ENCODE results near the gene SS18L1. TPM values are rescaled to one million over a fixed set of nuclear protein-coding genes. Genes with fewer than 3 reads are reported as not detected.

Gene SS18L1
- total RNA-seq, 1 experiment from 2014 or later: 29.0 TPM

DNA sequence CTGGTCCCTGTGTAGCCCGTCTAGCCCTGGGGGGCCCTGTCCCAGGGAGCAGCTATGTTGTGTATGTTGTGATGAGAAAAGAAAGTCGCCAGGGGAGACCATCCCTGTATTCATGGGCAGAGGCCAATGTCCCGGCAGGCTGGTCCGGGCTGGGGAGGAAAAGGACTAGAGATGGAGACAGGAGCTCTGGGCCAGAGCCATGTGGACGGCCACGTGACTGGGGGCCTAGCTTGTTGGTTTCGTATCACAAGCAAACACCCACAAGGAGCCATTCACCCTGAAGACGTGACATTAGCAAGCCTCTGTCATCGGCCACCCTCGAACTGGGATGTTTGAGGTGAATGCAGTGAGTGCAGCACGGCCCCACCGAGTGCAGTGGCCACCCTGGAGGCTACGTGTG, 79.4 kb downstream of the SS18L1 start:
- H3K9me2 ChIP-seq (ENCODE audit: insufficient read depth): no peaks in the 10 kb centered on the region
- POLR2A ChIA-PET (ENCODE audit: unreplicated experiment): no interaction called here
- peaks cover 87% of the 10 kb centered on the region for H3K27me3 ChIP-seq (ENCODE audit: insufficient read depth, low read depth)
- no peak overlapping the region for H2AFZ ChIP-seq
- peaks cover 9% of the 10 kb centered on the region for H3F3A ChIP-seq (ENCODE audit: insufficient read depth, low read depth)
- H3K9me3 ChIP-seq (ENCODE audit: insufficient read depth, low read depth): no peaks in the 10 kb centered on the region
- no peak for DNase-seq
- no peak overlapping the region for H3K4me3 ChIP-seq
- intact Hi-C loops (cut with micrococcal nuclease; ENCODE audit: unreplicated experiment): no loop called here
- CTCF ChIA-PET: no interaction called here
- no peaks in the 10 kb centered on the region for H3K36me3 ChIP-seq (ENCODE audit: low read depth)
- no TSS peak for BruUV-seq (replicated peaks)
- H4K20me1 ChIP-seq (ENCODE audit: insufficient read depth): 0 out of 2 replicates have a peak, but pooled peaks cover 4% of the 10 kb centered on the region
- no peak for TF ChIP-seq EZH2 (IDR thresholded peaks at IDR 0.05; ENCODE audit: low read depth)
- TF ChIP-seq, protein P1, sequence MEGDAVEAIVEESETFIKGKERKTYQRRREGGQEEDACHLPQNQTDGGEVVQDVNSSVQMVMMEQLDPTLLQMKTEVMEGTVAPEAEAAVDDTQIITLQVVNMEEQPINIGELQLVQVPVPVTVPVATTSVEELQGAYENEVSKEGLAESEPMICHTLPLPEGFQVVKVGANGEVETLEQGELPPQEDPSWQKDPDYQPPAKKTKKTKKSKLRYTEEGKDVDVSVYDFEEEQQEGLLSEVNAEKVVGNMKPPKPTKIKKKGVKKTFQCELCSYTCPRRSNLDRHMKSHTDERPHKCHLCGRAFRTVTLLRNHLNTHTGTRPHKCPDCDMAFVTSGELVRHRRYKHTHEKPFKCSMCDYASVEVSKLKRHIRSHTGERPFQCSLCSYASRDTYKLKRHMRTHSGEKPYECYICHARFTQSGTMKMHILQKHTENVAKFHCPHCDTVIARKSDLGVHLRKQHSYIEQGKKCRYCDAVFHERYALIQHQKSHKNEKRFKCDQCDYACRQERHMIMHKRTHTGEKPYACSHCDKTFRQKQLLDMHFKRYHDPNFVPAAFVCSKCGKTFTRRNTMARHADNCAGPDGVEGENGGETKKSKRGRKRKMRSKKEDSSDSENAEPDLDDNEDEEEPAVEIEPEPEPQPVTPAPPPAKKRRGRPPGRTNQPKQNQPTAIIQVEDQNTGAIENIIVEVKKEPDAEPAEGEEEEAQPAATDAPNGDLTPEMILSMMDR (conservative IDR thresholded peaks at IDR 0.05): no peak
- H3K4me1 ChIP-seq (replicated peaks; ENCODE audit: insufficient read depth): no peaks in the 10 kb centered on the region
- H3K79me2 ChIP-seq (ENCODE audit: low read depth): no peaks in the 10 kb centered on the region
- no peak overlapping the region for H3K4me2 ChIP-seq
- H3K27ac ChIP-seq: no peak overlapping the region

DNA sequence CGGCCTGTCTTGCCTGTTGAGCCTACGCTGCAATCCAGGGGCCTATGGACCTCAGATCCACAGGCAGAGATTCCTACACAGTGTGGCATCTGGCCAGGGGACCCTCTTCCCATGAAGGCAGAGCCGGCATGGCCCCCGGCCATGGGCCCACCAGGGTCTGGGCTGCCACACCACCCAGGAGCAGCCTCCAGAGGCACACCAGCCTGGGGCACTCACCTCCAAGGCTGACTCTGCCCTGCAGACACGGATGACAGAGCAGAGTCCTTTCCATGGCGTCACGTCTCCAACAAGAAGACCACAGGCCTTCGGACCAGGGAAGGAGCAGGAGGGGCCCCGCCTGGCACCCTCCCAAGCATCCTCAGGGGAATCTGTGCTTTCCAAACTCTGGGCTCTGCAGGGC, 80.0 kb downstream of the SS18L1 start:
- Histone ChIP-seq H4K20me1 (ENCODE audit: insufficient read depth) (0 out of 2 replicates have a peak, but pooled peaks cover 4% of the 10 kb centered on the region), H2AFZ (no peak overlapping the region), H3K27ac (no peak overlapping the region), H3K4me3 (no peak overlapping the region), H3K27me3 (ENCODE audit: insufficient read depth, low read depth) (peaks cover 81% of the 10 kb centered on the region), H3K9me3 (ENCODE audit: insufficient read depth, low read depth) (no peaks in the 10 kb centered on the region), H3F3A (ENCODE audit: insufficient read depth, low read depth) (peaks cover 9% of the 10 kb centered on the region), H3K4me1 (replicated peaks; ENCODE audit: insufficient read depth) (no peaks in the 10 kb centered on the region), H3K36me3 (ENCODE audit: low read depth) (no peaks in the 10 kb centered on the region), H3K4me2 (no peak overlapping the region), H3K79me2 (ENCODE audit: low read depth) (no peaks in the 10 kb centered on the region), H3K9me2 (ENCODE audit: insufficient read depth) (no peaks in the 10 kb centered on the region)
- CTCF ChIA-PET: no interaction called here
- intact Hi-C loops (cut with micrococcal nuclease; ENCODE audit: unreplicated experiment): no loop called here
- no peak for DNase-seq
- no TSS peak for BruUV-seq (replicated peaks)
- TF ChIP-seq, protein P1 (conservative IDR thresholded peaks at IDR 0.05): no peak
- no peak for TF ChIP-seq EZH2 (IDR thresholded peaks at IDR 0.05; ENCODE audit: low read depth)
- POLR2A ChIA-PET (ENCODE audit: unreplicated experiment): no interaction called here

DNA sequence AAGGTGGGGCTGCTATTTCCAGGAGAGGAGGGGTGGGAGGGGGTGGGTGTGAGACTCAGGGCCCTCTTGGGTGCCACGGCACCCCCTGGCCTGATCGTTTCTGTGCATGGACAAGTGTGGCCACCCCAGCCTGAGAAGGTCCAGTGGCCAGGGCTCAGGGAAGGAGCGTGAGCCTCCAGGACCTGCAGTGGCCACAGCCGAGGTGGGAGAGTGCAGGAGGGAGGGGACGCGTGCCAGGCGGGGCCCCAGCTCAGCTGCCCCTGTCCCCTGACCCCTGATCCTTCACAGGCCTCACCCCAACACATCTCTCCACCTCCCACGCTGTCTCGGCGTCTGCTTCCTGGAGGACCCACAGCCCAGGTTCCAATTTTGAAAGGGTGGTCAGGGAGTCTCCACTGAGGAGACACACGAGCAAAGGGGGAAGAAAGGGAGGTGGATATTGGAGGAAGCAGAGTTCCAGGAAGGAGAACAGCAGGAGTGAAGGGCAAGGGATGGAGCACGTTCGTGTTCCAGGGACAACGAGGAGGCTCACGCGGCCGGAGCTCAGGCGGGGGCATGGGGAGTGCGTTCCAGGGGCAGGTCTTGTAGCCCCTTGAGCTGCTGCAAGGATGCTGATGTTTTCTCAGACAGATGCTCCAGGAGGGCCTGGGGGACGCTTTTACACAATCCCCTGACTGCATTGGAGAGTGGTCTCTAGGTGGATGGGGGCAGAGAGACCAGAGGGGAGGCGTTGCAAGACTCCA, 80.7 kb downstream of the SS18L1 start:
- H3K4me1 ChIP-seq (replicated peaks; ENCODE audit: insufficient read depth): no peaks in the 10 kb centered on the region
- POLR2A ChIA-PET (ENCODE audit: unreplicated experiment): no interaction called here
- H3K4me3 ChIP-seq: no peak overlapping the region
- no peaks in the 10 kb centered on the region for H3K36me3 ChIP-seq (ENCODE audit: low read depth)
- intact Hi-C loops (cut with micrococcal nuclease; ENCODE audit: unreplicated experiment): no loop called here
- no peak overlapping the region for H2AFZ ChIP-seq
- no TSS peak for BruUV-seq (replicated peaks)
- no peaks in the 10 kb centered on the region for H3K79me2 ChIP-seq (ENCODE audit: low read depth)
- H3K4me2 ChIP-seq: no peak overlapping the region
- H3K27me3 ChIP-seq (ENCODE audit: insufficient read depth, low read depth): peaks cover 74% of the 10 kb centered on the region
- H3F3A ChIP-seq (ENCODE audit: insufficient read depth, low read depth): peaks cover 10% of the 10 kb centered on the region; the same call in 1 of the 2 replicates
- TF ChIP-seq EZH2 (IDR thresholded peaks at IDR 0.05; ENCODE audit: low read depth): no peak
- TF ChIP-seq, protein P1 (conservative IDR thresholded peaks at IDR 0.05): no peak
- no peaks in the 10 kb centered on the region for H3K9me3 ChIP-seq (ENCODE audit: insufficient read depth, low read depth)
- H3K9me2 ChIP-seq (ENCODE audit: insufficient read depth): no peaks in the 10 kb centered on the region
- H3K27ac ChIP-seq: no peak overlapping the region
- DNase-seq: no peak
- 0 out of 2 replicates have a peak, but pooled peaks cover 4% of the 10 kb centered on the region for H4K20me1 ChIP-seq (ENCODE audit: insufficient read depth)
- CTCF ChIA-PET: no interaction called here
